ENCODE measurements around the gene NPTN. TPM values are rescaled to one million over a fixed set of nuclear protein-coding genes. Genes with fewer than 3 reads are reported as not detected.

The NPTN gene
- polyA plus RNA-seq, 1 experiment = 195 TPM

DNA sequence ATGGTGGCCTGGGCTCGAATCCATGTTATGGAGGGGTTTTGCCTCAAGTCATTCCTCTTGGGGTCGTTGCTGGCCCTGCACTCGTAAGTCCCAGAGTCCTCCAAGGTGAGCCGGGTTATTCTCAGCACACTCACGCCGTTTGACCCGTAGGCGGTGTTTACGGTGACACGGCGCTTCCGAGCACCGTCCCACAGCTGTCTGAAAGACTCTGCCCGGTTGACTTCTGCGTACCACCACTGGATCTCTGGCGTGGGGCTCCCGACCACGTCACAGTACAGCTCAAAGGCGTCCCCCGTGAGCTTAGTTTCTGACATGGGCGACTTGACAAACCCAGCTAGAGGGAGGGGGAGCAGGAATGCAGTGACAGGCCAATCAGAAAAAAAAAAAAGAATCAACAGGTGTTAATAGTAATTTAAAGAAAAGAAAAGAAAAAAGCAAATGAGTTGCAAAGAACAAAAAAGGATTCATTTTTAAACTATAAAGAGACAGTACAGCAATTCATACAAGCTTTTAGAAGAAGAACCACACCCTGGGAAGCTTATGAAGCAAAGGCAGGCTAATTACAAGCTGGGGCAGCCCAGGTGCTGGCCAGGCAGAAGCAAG is 36.1 kb downstream of the NPTN start:
- POLR2A ChIA-PET = interaction anchor here (0.7 kb wide), 1 partner anchor 19 kb away, joined by 3 read pairs; no protein-coding TSS in a partner anchor
- no peak overlapping the region for H3K27ac ChIP-seq (ENCODE audit: low read depth, low read length)
- CTCF ChIA-PET = interaction anchor here (1.0 to 2.1 kb wide), 3 partner anchors 34 to 39 kb away, joined by 6 to 12 read pairs (median 11); no protein-coding TSS in a partner anchor

DNA sequence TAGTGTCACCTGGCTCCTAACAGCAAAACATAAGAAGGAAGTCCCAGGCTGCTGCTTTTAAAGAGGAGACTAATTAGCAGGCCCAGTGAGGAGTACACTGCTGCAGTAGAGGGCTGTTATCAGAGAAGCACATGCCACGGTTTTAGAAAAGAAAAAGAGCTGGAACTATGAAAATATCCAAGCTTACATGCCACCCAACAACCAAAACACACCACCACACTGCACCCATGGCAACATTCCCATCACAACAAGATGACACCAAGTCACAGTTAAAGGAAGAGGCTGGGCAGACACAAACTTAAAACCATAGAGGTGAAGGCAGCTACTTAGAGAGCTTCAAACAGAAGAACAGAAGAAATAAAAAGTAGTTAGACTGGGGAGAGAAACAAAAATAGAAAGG is 37.0 kb downstream of the NPTN start:
- Histone ChIP-seq H3K27ac (ENCODE audit: low read depth, low read length) (no peak overlapping the region), H3K4me3 (ENCODE audit: low read depth, low read length) (no peak overlapping the region), H3K27me3 (ENCODE audit: control insufficient read depth, insufficient read depth, low read length) (no peaks in the 10 kb centered on the region), H3K9me3 (ENCODE audit: control insufficient read depth, insufficient read depth, low read length) (no peaks in the 10 kb centered on the region; the same call in 1 of the 2 replicates)
- TF ChIP-seq CTCF (IDR thresholded peaks at IDR 0.05; ENCODE audit: low read depth, low read length) = no peak
- CTCF ChIA-PET = interaction anchor here (1.6 to 2.1 kb wide), 2 partner anchors 36 to 40 kb away, joined by 4 to 12 read pairs; no protein-coding TSS in a partner anchor
- POLR2A ChIA-PET = no interaction called here
- no peak for DNase-seq (ENCODE audit: low read depth, low spot score)

More for the DNA sequence above, 36.1 kb downstream of the NPTN start:
- no peak for DNase-seq (ENCODE audit: low read depth, low spot score)
- no peak overlapping the region for H3K4me3 ChIP-seq (ENCODE audit: low read depth, low read length)
- no peaks in the 10 kb centered on the region for H3K27me3 ChIP-seq (ENCODE audit: control insufficient read depth, insufficient read depth, low read length)
- TF ChIP-seq CTCF (IDR thresholded peaks at IDR 0.05; ENCODE audit: low read depth, low read length) = no peak
- no peaks in the 10 kb centered on the region; the same call in 1 of the 2 replicates for H3K9me3 ChIP-seq (ENCODE audit: control insufficient read depth, insufficient read depth, low read length)

DNA sequence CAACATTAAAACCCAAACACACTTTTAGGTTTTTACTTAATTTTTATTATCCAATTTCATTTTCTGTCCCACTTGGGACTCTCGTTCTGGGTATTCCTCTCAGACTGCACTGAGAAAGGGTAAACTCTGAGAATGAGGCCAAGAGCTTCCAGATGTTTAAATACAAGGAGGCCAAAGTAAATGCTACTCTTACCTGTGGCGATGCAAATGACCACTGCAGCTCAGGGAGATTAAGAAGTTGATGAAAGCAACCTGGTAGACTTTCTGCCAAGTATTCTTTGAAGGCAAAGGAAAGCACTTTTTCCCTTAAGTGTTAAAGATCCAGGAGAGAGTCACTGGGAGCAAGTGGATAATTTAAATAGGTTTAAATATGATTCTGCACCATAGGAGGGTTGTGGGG is 39.1 kb downstream of the NPTN start:
- no peaks in the 10 kb centered on the region; the same call in 1 of the 2 replicates for H3K9me3 ChIP-seq (ENCODE audit: control insufficient read depth, insufficient read depth, low read length)
- H3K27ac ChIP-seq (ENCODE audit: low read depth, low read length) = no peak overlapping the region
- ChIA-PET CTCF (interaction anchor here (1.5 kb wide), 1 partner anchor 42 kb away, joined by 5 read pairs; no protein-coding TSS in a partner anchor), POLR2A (no interaction called here)
- H3K4me3 ChIP-seq (ENCODE audit: low read depth, low read length) = no peak overlapping the region
- no peak for TF ChIP-seq CTCF (IDR thresholded peaks at IDR 0.05; ENCODE audit: low read depth, low read length)
- no peak for DNase-seq (ENCODE audit: low read depth, low spot score)
- no peaks in the 10 kb centered on the region for H3K27me3 ChIP-seq (ENCODE audit: control insufficient read depth, insufficient read depth, low read length)

DNA sequence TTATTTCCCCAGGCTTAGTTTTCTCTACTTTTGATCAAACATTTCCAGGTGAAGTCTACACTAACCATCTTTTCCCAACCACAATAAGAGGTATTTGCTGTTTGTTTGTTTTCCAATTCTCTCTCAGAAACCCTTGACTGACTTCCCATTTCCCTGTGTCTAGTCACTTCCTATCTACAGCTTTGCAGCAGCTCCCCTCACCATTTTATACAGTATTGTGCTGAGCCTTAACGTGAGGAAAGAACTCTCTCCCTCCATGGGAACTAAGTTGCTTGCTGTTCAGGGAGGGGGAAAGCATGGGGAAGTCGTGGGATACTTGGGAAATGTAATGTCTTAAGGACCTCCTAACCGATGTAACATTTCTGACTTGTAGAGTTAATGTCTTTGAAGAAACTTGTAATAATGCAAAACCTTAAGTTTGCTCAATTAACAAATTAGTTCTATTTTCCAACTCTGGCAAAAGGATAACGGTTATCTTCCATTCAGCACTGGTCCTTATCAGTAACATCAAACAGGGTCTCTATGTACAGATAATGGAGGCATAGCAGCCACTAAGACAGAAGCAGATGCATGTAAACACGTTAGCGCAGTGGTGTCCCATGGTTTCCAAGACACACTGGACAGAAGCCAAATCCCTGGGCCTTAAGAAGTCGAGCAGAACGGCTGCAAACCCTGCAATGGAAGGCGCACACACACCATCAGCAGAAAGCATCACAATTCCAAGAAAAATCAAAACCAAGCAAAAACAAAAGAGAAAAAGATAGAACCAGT is 39.7 kb downstream of the NPTN start:
- no peaks in the 10 kb centered on the region; the same call in 1 of the 2 replicates for H3K9me3 ChIP-seq (ENCODE audit: control insufficient read depth, insufficient read depth, low read length)
- ChIA-PET CTCF (interaction anchor here (0.7 to 1.5 kb wide), 5 partner anchors 43 to 986 kb away, joined by 3 to 6 read pairs (median 5); no protein-coding TSS in a partner anchor), POLR2A (no interaction called here)
- H3K4me3 ChIP-seq (ENCODE audit: low read depth, low read length) = no peak overlapping the region
- no peaks in the 10 kb centered on the region for H3K27me3 ChIP-seq (ENCODE audit: control insufficient read depth, insufficient read depth, low read length)
- H3K27ac ChIP-seq (ENCODE audit: low read depth, low read length) = no peak overlapping the region
- TF ChIP-seq CTCF (IDR thresholded peaks at IDR 0.05; ENCODE audit: low read depth, low read length) = no peak
- no peak for DNase-seq (ENCODE audit: low read depth, low spot score)

All from AG04450 (cell line).